Measurements from ENCODE around the gene PRR13. TPM values are rescaled to one million over a fixed set of nuclear protein-coding genes. Genes with fewer than 3 reads are reported as not detected.

The PRR13 gene
- total and polyA plus RNA-seq, 2 donors (not counting 3 experiments of a cell fraction or from before 2014, with no cell fraction given), result 68.9 to 139 TPM

DNA sequence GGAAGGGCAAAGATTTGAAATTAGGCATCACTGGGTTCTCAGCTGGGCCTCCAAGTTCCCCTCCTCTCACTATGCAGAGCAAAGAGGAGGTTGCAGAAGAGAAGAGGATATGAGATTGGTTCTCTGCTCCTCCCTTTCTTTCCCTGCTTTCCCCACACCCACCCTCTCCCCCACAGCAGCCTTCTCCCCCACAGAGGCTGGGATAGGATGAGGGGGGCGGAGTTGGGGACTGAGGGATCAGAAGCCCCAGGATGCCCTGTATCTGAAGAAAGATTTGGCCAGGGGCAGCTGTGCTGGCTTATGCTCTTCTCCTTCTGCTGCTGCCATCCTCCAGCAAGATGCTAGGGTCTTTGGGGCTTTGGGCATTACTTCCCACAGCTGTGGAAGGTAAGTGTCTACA, 17.9 kb upstream of the PRR13 start, which contains the start of gene AMHR2:
Gene AMHR2 (plus strand): TSS at position 259 of the 400 bp plus-strand sequence. CDS start 80 bp downstream, at position 339.
- no peak within 1 kb of the TSS for H3K4me3 ChIP-seq (replicated peaks in 1 of 3; ENCODE audit: insufficient read depth in 1 of 3, low read depth in 1 of 3, low read length in 3 of 3)
- CTCF ChIA-PET, result interaction anchor here (2.3 to 7.6 kb wide), 5 partner anchors 41 to 102 kb away, joined by 11 to 444 read pairs (median 44); partner anchors contain the start of gene AAAS
- H3K4me1 ChIP-seq (ENCODE audit: control insufficient read depth, extremely low read depth, insufficient read depth, low read length), result peaks cover 4% of the 10 kb centered on the region
- H2AFZ ChIP-seq (ENCODE audit: low read depth, low read length), result no peak within 1 kb of the TSS
- H3K4me2 ChIP-seq (ENCODE audit: insufficient read depth, low read length), result no peak within 1 kb of the TSS
- H3K9me1 ChIP-seq (replicated peaks; ENCODE audit: control insufficient read depth, extremely low read depth, insufficient read depth, low read length), result no peaks in the 10 kb centered on the region
- intact Hi-C loops (cut with micrococcal nuclease) (no loop called here), dilution Hi-C loops (cut with MboI; ENCODE audit: extremely low pct_ligation_motif_present, low sequenced_read_pairs) (no loop called here)
- no TSS peak for BruUV-seq (replicated peaks)
- POLR2A ChIA-PET, result no interaction called here
- no peaks in the 10 kb centered on the region for H3K9me3 ChIP-seq (replicated peaks; ENCODE audit: control insufficient read depth, insufficient read depth, low read length)
- no peaks in the 10 kb centered on the region for H3K27me3 ChIP-seq (ENCODE audit: control insufficient read depth in 2 of 2, insufficient read depth in 2 of 2, low read length in 2 of 2)
- no peak within 1 kb of the TSS for H3K27ac ChIP-seq (ENCODE audit: insufficient read depth, low read depth, low read length)
- no peak within 1 kb of the TSS for H3K9ac ChIP-seq (replicated peaks; ENCODE audit: extremely low read depth, insufficient read depth, low read length)
- TF ChIP-seq JUN (IDR thresholded peaks at IDR 0.05; ENCODE audit: borderline replicate concordance, insufficient read depth, insufficient read length, low read depth) (no peak), FOS (IDR thresholded peaks at IDR 0.05; ENCODE audit: borderline replicate concordance, insufficient read depth, low read length) (no peak), POLR2A (IDR thresholded peaks at IDR 0.05; ENCODE audit: low read depth, low read length) (no peak)
- TF ChIP-seq, protein P1, sequence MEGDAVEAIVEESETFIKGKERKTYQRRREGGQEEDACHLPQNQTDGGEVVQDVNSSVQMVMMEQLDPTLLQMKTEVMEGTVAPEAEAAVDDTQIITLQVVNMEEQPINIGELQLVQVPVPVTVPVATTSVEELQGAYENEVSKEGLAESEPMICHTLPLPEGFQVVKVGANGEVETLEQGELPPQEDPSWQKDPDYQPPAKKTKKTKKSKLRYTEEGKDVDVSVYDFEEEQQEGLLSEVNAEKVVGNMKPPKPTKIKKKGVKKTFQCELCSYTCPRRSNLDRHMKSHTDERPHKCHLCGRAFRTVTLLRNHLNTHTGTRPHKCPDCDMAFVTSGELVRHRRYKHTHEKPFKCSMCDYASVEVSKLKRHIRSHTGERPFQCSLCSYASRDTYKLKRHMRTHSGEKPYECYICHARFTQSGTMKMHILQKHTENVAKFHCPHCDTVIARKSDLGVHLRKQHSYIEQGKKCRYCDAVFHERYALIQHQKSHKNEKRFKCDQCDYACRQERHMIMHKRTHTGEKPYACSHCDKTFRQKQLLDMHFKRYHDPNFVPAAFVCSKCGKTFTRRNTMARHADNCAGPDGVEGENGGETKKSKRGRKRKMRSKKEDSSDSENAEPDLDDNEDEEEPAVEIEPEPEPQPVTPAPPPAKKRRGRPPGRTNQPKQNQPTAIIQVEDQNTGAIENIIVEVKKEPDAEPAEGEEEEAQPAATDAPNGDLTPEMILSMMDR (IDR thresholded peaks at IDR 0.05; ENCODE audit: extremely low read depth in 1 of 2, insufficient read depth in 1 of 2, low read depth in 1 of 2, low read length in 2 of 2), result no peak
- TF ChIP-seq, protein P2, sequence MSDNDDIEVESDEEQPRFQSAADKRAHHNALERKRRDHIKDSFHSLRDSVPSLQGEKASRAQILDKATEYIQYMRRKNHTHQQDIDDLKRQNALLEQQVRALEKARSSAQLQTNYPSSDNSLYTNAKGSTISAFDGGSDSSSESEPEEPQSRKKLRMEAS (IDR thresholded peaks at IDR 0.05; ENCODE audit: insufficient read depth, insufficient read length), result no peak
- no peak for DNase-seq (ENCODE audit: low read depth, low spot score)
- no peaks in the 10 kb centered on the region for H3K79me2 ChIP-seq (ENCODE audit: control insufficient read depth, insufficient read depth, low read length)
- no peaks in the 10 kb centered on the region for H4K20me1 ChIP-seq (replicated peaks; ENCODE audit: control insufficient read depth, extremely low read depth, insufficient read depth, low read length)
- FAIRE-seq, result no peak
- no peaks in the 10 kb centered on the region for H3K36me3 ChIP-seq (ENCODE audit: control insufficient read depth in 2 of 2, extremely low read depth in 1 of 2, insufficient read depth in 2 of 2, low read length in 2 of 2)
